ENCODE measurements around the gene SATB2.

GRCh38 chr2:199455545-199456382 lies 2.0 kb downstream of the SATB2 start:
- TF ChIP-seq CTCF (IDR thresholded peaks at IDR 0.05; ENCODE audit: borderline replicate concordance, extremely low read depth, low read length, poor library complexity, severe bottlenecking) (no peak), EZH2 (IDR thresholded peaks at IDR 0.05; ENCODE audit: borderline replicate concordance, low read depth, low read length, severe bottlenecking) (no peak)
